SK-N-SH (cell line): Measurements from ENCODE around the gene ENKD1. TPM values are rescaled to one million over a fixed set of nuclear protein-coding genes. Genes with fewer than 3 reads are reported as not detected.
A peak's percentile ranks its signal among the peaks of the same experiment; 100 is the strongest.

Experiments
- CTCF ChIA-PET: fragments of 300-600, 350-600 bp; formaldehyde crosslinking; extraction: SDS; loops from one replicate; lab custom pipeline; 2021; lab: Yijun Ruan, JAX
- POLR2A ChIA-PET: fragments of 350-600 bp; sonication (Branson Sonifier 250); formaldehyde crosslinking; extraction: SDS; loops from one replicate; lab custom pipeline; 2020; ENCODE audit warnings: antibody characterized with exemption, inconsistent platforms; lab: Yijun Ruan, JAX
- DNase-seq: peaks from one replicate; pipeline ENCODE4 v3.0.0; 2012
- H2AFZ ChIP-seq: fragments of 200-600 bp; sonication (generic); 2 replicates; pipeline ENCODE4 v1.8.1; 2016; ENCODE audit warnings: antibody characterized with exemption, mild to moderate bottlenecking, low read depth
- H3F3A ChIP-seq: fragments of 200-600 bp; sonication (generic); replicated peaks from 2 replicates; pipeline ENCODE3; 2016; ENCODE audit warnings: antibody characterized with exemption, mild to moderate bottlenecking; ENCODE audit not compliant: insufficient read depth
- H3K27ac ChIP-seq, 2 experiments: fragments of 200-500 bp in 1 of 2; fragments of 200-600 bp in 1 of 2; sonication (Bioruptor generic) in 1 of 2; sonication (generic), shearing (Covaris generic) in 1 of 2; 2 replicates each; pipeline versions ENCODE4 v1.5.1 to v1.6.1; 2014 to 2016; ENCODE audit warnings: low read depth in 2 of 2, inconsistent platforms in 1 of 2, low read length in 1 of 2, mild to moderate bottlenecking in 1 of 2, mixed read lengths in 1 of 2
- H3K27me3 ChIP-seq: fragments of 200-600 bp; sonication (generic), shearing (Covaris generic); 2 replicates; pipeline ENCODE4 v1.6.1; 2016; ENCODE audit warnings: mixed run types; ENCODE audit not compliant: insufficient read depth
- H3K36me3 ChIP-seq, 2 experiments: fragments of 200-500 bp in 1 of 2; fragments of 200-600 bp in 1 of 2; sonication (Bioruptor generic) in 1 of 2; sonication (generic) in 1 of 2; replicated peaks in 1 of 2; 2 replicates each; pipeline versions ENCODE3 to v1.5.1; 2014 to 2016; ENCODE audit warnings: low read length in 1 of 2, mild to moderate bottlenecking in 1 of 2; ENCODE audit not compliant: insufficient read depth in 2 of 2, control insufficient read depth in 1 of 2
- H3K4me1 ChIP-seq, 2 experiments: fragments of 200-500 bp in 1 of 2; fragments of 200-600 bp in 1 of 2; sonication (Bioruptor generic) in 1 of 2; sonication (generic), shearing (Covaris generic) in 1 of 2; 2 replicates each; pipeline versions ENCODE4 v1.5.1 to v1.6.1; 2014 to 2016; ENCODE audit warnings: low read depth in 1 of 2, low read length in 1 of 2, mixed run types in 1 of 2; ENCODE audit not compliant: insufficient read depth in 2 of 2, control insufficient read depth in 1 of 2
- H3K4me2 ChIP-seq: fragments of 200-600 bp; sonication (generic), shearing (Covaris generic); 2 replicates; pipeline ENCODE4 v1.6.1; 2017; ENCODE audit warnings: mixed run types
- H3K4me3 ChIP-seq, 2 experiments: fragments of 200-500 bp in 1 of 2; fragments of 200-600 bp in 1 of 2; sonication (Bioruptor generic) in 1 of 2; sonication (generic), shearing (Covaris generic) in 1 of 2; 2 replicates each; pipeline versions ENCODE4 v1.5.1 to v1.8.1; 2014 to 2016; ENCODE audit warnings: low read depth in 2 of 2, inconsistent platforms in 1 of 2, low read length in 1 of 2, mild to moderate bottlenecking in 1 of 2, mixed read lengths in 1 of 2, moderate library complexity in 1 of 2
- H3K79me2 ChIP-seq: fragments of 200-600 bp; sonication (generic); 2 replicates; pipeline ENCODE4 v1.8.1; 2017; ENCODE audit warnings: mild to moderate bottlenecking; ENCODE audit not compliant: insufficient read depth
- H3K9ac ChIP-seq: fragments of 200-600 bp; sonication (generic); 2 replicates; pipeline ENCODE4 v1.6.1; 2017; ENCODE audit warnings: mixed run types
- H3K9me2 ChIP-seq: fragments of 200-600 bp; sonication (generic); 2 replicates; pipeline ENCODE4 v1.6.1; 2017; ENCODE audit warnings: mixed run types
- H3K9me3 ChIP-seq: fragments of 200-600 bp; sonication (generic); 2 replicates; pipeline ENCODE4 v1.6.1; 2017; ENCODE audit warnings: mixed run types, mild to moderate bottlenecking, moderate library complexity
- H4K20me1 ChIP-seq: fragments of 200-600 bp; sonication (generic); 2 replicates; pipeline ENCODE4 v1.6.1; 2017; ENCODE audit warnings: mild to moderate bottlenecking, mixed run types; ENCODE audit not compliant: insufficient read depth
- CHD2 ChIP-seq: fragments of 150-350 bp; IDR thresholded peaks from 2 replicates; pipeline ENCODE4 v1.6.1; 2018; ENCODE audit warnings: low read length; ENCODE audit not compliant: partially characterized antibody
- EP300 ChIP-seq, 2 experiments: IDR thresholded peaks; 2 replicates each; pipeline versions ENCODE4 v1.4.0 to v1.6.1; 2012; ENCODE audit warnings: borderline replicate concordance in 1 of 2, low read depth in 1 of 2, low read length in 1 of 2
- FOXJ3 ChIP-seq: sonication (generic); formaldehyde crosslinking; IDR thresholded peaks from 2 replicates; pipeline ENCODE4 v1.5.1; 2020; ENCODE audit warnings: mild to moderate bottlenecking, missing genetic modification reagents
- GATA2 ChIP-seq: sonication (generic); formaldehyde crosslinking; IDR thresholded peaks from 2 replicates; pipeline ENCODE4 v1.5.0; 2020; ENCODE audit warnings: mild to moderate bottlenecking, missing genetic modification reagents
- MXI1 ChIP-seq: IDR thresholded peaks from 2 replicates; pipeline ENCODE4 v1.6.1; 2012; ENCODE audit warnings: mild to moderate bottlenecking, low read depth, low read length, improper control_type of control experiment
- NRF1 ChIP-seq: IDR thresholded peaks from 2 replicates; pipeline ENCODE4 v1.6.1; 2012; ENCODE audit warnings: low read depth, mild to moderate bottlenecking, low read length
- REST ChIP-seq: IDR thresholded peaks from 2 replicates; pipeline ENCODE4 v1.6.1; 2012; ENCODE audit warnings: mild to moderate bottlenecking, low read depth, low read length, moderate library complexity
- RFX5 ChIP-seq: IDR thresholded peaks from 2 replicates; pipeline ENCODE4 v1.6.1; 2012; ENCODE audit warnings: mild to moderate bottlenecking, improper control_type of control experiment, low read length
- SMC3 ChIP-seq: IDR thresholded peaks from 2 replicates; pipeline ENCODE4 v1.6.1; 2012; ENCODE audit warnings: low read depth, low read length, improper control_type of control experiment
- TCF12 ChIP-seq: IDR thresholded peaks from 2 replicates; pipeline ENCODE4 v1.4.0; 2012
- YY1 ChIP-seq: IDR thresholded peaks from 2 replicates; pipeline ENCODE4 v1.4.0; 2012; ENCODE audit warnings: low read depth, mild to moderate bottlenecking
- WGBS: methylation state at CpG from one replicate; pipeline ENCODE4 v1.1.6; 2017; ENCODE audit warnings: low lambda C conversion rate; 5-methylcytosine and 5-hydroxymethylcytosine counted together
- polyA plus RNA-seq, 3 experiments: library from polyadenylated mRNA; depleted of rRNA; stranded (reverse); fragments of >200 nt; gene quantifications; 2 replicates each; pipeline ENCODE4 v1.2.3, GENCODE V29; 2012
- TF ChIP-seq, protein P1 (sequence below): IDR thresholded peaks from 2 replicates; pipeline ENCODE4 v1.4.0; 2012; ENCODE audit warnings: low read depth, borderline replicate concordance
- TF ChIP-seq, protein P2 (sequence below): fragments of 200-600 bp; sonication (generic); IDR thresholded peaks from 2 replicates; pipeline ENCODE4 v1.6.1; 2017; ENCODE audit warnings: antibody characterized with exemption, mild to moderate bottlenecking, moderate library complexity

Gene ENKD1
- polyA plus RNA-seq, 1 of the 3 experiments (the other 2 are of a cell fraction): 21.0 TPM

DNA sequence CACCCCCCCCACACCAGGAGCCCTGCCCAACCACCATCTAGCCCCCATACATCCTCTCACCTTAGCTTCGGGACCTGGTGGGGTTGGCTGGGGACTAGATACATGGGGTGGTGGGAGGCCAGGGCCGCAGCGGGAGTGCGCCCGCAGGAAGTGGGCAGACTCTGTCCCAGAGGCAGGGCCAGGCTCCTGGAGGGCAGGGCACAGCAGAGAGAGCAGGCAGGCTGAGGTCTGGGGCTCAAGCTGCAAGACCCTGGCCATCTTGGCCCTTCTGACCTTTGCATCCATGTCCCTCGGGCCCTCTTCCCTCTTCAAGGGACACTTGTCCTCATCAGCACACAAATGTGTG, 2.7 kb downstream of the ENKD1 start:
- DNase-seq: no peak
- Histone ChIP-seq H3F3A (peaks cover 24% of the 10 kb centered on the region), H3K79me2 (peaks cover 14% of the 10 kb centered on the region), H3K27me3 (no peaks in the 10 kb centered on the region), H4K20me1 (0 out of 2 replicates have a peak, but pooled peaks cover under 1% of the 10 kb centered on the region), H3K9ac (no peak overlapping the region), H3K4me1 (peaks cover 10 to 41% of the 10 kb centered on the region in 2 experiments; a peak in 2 of 4 replicates), H2AFZ (no peak overlapping the region), H3K27ac (no peak overlapping the region), H3K4me2 (no peak overlapping the region), H3K36me3 (peaks cover 0 to 13% of the 10 kb centered on the region in 2 experiments), H3K9me2 (no peaks in the 10 kb centered on the region), H3K4me3 (no peak overlapping the region), H3K9me3 (no peaks in the 10 kb centered on the region)
- ChIA-PET POLR2A (no interaction called here), CTCF (interaction anchor here (1.0 to 18.3 kb wide), 8 partner anchors 9 to 183 kb away, joined by 3 to 246 read pairs (median 6); partner anchors contain the start of genes ATP6V0D1 and CTCF)
- no peak for TF ChIP-seq FOXJ3 (CRISPR knock-in tag)
- no peak for TF ChIP-seq RFX5
- TF ChIP-seq SMC3: no peak
- no peak for TF ChIP-seq EP300 (IDR thresholded peaks at IDR 0.05; ENCODE audit: borderline replicate concordance in 1 of 2, low read depth in 1 of 2, low read length in 1 of 2)
- no peak for TF ChIP-seq GATA2
- no peak for TF ChIP-seq TCF12
- TF ChIP-seq, protein P1, sequence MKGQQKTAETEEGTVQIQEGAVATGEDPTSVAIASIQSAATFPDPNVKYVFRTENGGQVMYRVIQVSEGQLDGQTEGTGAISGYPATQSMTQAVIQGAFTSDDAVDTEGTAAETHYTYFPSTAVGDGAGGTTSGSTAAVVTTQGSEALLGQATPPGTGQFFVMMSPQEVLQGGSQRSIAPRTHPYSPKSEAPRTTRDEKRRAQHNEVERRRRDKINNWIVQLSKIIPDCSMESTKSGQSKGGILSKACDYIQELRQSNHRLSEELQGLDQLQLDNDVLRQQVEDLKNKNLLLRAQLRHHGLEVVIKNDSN: no peak
- no peak for TF ChIP-seq YY1
- TF ChIP-seq NRF1: no peak
- WGBS: 86% methylated on average over 6 of the region's 6 CpGs

DNA sequence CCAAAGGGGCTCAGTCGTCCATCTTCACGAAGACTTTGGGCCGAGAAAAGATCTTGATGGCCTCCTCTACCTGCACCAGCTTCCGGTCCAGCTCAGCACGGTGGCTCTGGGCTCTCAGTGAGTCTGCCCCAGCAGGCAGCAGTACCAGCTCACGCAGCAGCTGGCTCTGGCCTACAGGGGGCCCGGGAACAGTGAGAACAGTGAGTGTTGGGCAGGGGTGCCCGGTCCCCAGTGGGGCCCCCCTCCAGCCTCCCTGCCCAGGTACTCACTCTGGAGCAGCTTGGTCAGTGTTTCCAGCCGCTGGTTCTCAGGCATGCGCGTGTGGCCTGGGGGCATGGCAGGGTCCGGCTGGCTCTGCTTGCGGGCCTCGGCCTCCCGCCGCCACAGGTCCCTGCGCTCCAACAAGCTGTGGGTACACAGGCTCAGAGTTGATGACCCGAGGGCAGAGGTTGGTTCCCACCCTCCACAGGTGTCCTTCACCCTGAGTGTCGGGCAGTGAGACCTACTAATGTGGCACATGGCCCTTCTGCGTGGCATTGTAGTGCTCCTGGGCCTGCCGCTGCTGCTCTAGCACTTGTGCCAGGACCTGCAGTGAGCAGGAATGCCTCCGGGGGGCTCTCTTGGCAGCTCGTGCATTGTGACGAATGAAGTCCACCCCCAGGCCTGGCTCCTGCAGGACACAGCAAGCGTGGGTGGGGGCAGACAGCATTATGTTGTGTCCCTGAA, 3.2 kb downstream of the ENKD1 start:
- ChIA-PET POLR2A (no interaction called here), CTCF (interaction anchor here (0.6 to 18.3 kb wide), 18 partner anchors 10 to 264 kb away, joined by 3 to 246 read pairs (median 4); partner anchors contain the start of genes ATP6V0D1, CARMIL2, CTCF and RIPOR1)
- no peak overlapping the region for H2AFZ ChIP-seq

More for the DNA sequence above, 3.2 kb downstream of the ENKD1 start:
- peaks cover 20% of the 10 kb centered on the region for H3K79me2 ChIP-seq
- WGBS: 70% methylated on average over 8 of the region's 25 CpGs
- DNase-seq: peak; percentile 58
- H3K4me1 ChIP-seq: peaks cover 10 to 42% of the 10 kb centered on the region in 2 experiments; a peak in 2 of 4 replicates
- no peaks in the 10 kb centered on the region for H3K9me3 ChIP-seq
- 0 out of 2 replicates have a peak, but pooled peaks cover 3% of the 10 kb centered on the region for H4K20me1 ChIP-seq
- H3K27ac ChIP-seq: no peak overlapping the region
- no peaks in the 10 kb centered on the region for H3K27me3 ChIP-seq
- H3K9me2 ChIP-seq: no peaks in the 10 kb centered on the region
- H3K4me2 ChIP-seq: no peak overlapping the region
- H3K36me3 ChIP-seq: peaks cover 0 to 14% of the 10 kb centered on the region in 2 experiments
- no peak overlapping the region for H3K9ac ChIP-seq
- H3F3A ChIP-seq: peaks cover 19% of the 10 kb centered on the region
- TF ChIP-seq REST (no peak), EP300 (IDR thresholded peaks at IDR 0.05; ENCODE audit: borderline replicate concordance in 1 of 2, low read depth in 1 of 2, low read length in 1 of 2) (no peak), NRF1 (no peak), CHD2 (no peak), MXI1 (no peak)
- TF ChIP-seq, protein P2, sequence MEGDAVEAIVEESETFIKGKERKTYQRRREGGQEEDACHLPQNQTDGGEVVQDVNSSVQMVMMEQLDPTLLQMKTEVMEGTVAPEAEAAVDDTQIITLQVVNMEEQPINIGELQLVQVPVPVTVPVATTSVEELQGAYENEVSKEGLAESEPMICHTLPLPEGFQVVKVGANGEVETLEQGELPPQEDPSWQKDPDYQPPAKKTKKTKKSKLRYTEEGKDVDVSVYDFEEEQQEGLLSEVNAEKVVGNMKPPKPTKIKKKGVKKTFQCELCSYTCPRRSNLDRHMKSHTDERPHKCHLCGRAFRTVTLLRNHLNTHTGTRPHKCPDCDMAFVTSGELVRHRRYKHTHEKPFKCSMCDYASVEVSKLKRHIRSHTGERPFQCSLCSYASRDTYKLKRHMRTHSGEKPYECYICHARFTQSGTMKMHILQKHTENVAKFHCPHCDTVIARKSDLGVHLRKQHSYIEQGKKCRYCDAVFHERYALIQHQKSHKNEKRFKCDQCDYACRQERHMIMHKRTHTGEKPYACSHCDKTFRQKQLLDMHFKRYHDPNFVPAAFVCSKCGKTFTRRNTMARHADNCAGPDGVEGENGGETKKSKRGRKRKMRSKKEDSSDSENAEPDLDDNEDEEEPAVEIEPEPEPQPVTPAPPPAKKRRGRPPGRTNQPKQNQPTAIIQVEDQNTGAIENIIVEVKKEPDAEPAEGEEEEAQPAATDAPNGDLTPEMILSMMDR: peak; percentile 25; the same call in 1 of the 2 replicates
- no peak overlapping the region for H3K4me3 ChIP-seq
